CD4-positive, alpha-beta T cell treated with Interleukin-6 at 100 ng/mL for 8 hours (primary cell): ENCODE measurements around the gene RANBP17.
"Not testable (repeated sequence)": the region's sequence is repeated elsewhere in the genome, so short reads cannot be mapped to it uniquely, and the experiment has no call there.

Experiments used
- DNase-seq: peaks from one replicate; pipeline ENCODE4 v3.0.0-alpha.2; 2020; ENCODE audit warnings: mixed read lengths, low spot score

Gene RANBP17

GRCh38 chr5:170945275-170945674 is 83.5 kb downstream of the RANBP17 start:
- DNase-seq: no peak

GRCh38 chr5:170960567-170960966 is 98.7 kb downstream of the RANBP17 start:
- no peak for DNase-seq

GRCh38 chr5:170963521-170963920 is 101.7 kb downstream of the RANBP17 start:
- no peak for DNase-seq

GRCh38 chr5:170974461-170974860 is 112.6 kb downstream of the RANBP17 start:
- no peak for DNase-seq

GRCh38 chr5:170980261-170980660 is 118.4 kb downstream of the RANBP17 start:
- not testable (repeated sequence) for DNase-seq

- DNase-seq: no peak
These were observed 123.7 kb downstream of the RANBP17 start for GRCh38 chr5:170985486-170985885.

GRCh38 chr5:170986598-170986997 is 124.8 kb downstream of the RANBP17 start:
- no peak for DNase-seq

- DNase-seq: no peak
These were observed 131.7 kb downstream of the RANBP17 start for GRCh38 chr5:170993476-170993875.

GRCh38 chr5:171010086-171010485 is 148.3 kb downstream of the RANBP17 start:
- DNase-seq: no peak

GRCh38 chr5:171010816-171011215 is 149.0 kb downstream of the RANBP17 start:
- no peak for DNase-seq

- no peak for DNase-seq
These were observed 161.7 kb downstream of the RANBP17 start for GRCh38 chr5:171023508-171023907.

- DNase-seq: no peak
These were observed 162.3 kb downstream of the RANBP17 start for GRCh38 chr5:171024084-171024483.

GRCh38 chr5:171029401-171029800 is 167.6 kb downstream of the RANBP17 start:
- no peak for DNase-seq

- DNase-seq: no peak
These were observed 170.2 kb downstream of the RANBP17 start for GRCh38 chr5:171031977-171032376.

GRCh38 chr5:171032435-171032973 is 170.7 kb downstream of the RANBP17 start:
- DNase-seq: no peak

- DNase-seq: not testable (repeated sequence)
These were observed 180.1 kb downstream of the RANBP17 start for GRCh38 chr5:171041893-171042292.

- DNase-seq: no peak
These were observed 189.1 kb downstream of the RANBP17 start for GRCh38 chr5:171050916-171051315.

- DNase-seq: no peak
These were observed 194.1 kb downstream of the RANBP17 start for GRCh38 chr5:171055875-171056454.

- DNase-seq: no peak
These were observed 205.8 kb downstream of the RANBP17 start for GRCh38 chr5:171067540-171068130.

- no peak for DNase-seq
These were observed 212.9 kb downstream of the RANBP17 start for GRCh38 chr5:171074747-171075146.

GRCh38 chr5:171080186-171080938 is 218.5 kb downstream of the RANBP17 start:
- DNase-seq: no peak

GRCh38 chr5:171081319-171081718 is 219.5 kb downstream of the RANBP17 start:
- DNase-seq: no peak

GRCh38 chr5:171092194-171092593 is 230.4 kb downstream of the RANBP17 start:
- no peak for DNase-seq
